ENCODE measurements around the gene GALNT3.

The GALNT3 gene

DNA sequence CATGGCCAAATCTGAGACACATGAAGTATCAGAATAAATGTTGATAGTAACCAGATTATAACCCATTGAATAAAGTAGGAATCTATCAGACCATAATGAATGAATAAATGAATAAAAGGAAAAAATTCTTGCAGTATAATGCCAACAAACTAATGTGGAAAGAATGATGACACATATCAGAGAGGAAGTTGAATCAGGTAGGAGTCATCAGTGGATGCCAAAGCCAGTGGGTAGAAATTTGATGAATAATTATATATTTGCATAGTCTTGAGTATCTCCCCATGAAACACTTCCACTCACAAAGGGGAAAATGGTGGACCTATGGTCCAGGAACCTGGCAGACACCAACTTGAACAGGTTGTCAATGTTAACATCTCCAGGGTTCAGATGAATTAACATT, 68.6 kb downstream of the GALNT3 start:
- H3K9me3 ChIP-seq (ENCODE audit: insufficient read depth, low read length): no peaks in the 10 kb centered on the region

DNA sequence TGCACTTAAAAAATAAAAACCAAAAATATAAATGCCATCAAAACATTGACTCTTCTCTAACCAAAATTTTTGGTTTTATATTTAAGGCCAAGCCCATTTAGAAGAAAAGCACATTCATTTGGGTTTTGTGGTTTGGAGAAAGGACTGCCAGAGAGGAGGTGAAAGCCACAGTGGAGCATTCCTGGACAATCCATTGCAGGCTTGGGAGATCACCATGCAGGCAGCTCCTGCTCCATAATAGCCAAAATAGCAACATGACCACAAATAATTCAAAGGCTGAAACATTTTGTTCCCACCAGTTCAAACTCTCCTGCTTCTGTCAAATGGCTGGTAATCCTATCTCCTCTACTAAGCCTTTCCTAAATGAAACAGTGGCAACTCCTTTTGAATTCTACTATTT, 73.5 kb downstream of the GALNT3 start:
- DNase-seq (ENCODE audit: low read depth, low spot score): no peak
- no peaks in the 10 kb centered on the region for H3K27me3 ChIP-seq (ENCODE audit: insufficient read depth, insufficient read length)
- no peak for TF ChIP-seq YY1 (IDR thresholded peaks at IDR 0.05; ENCODE audit: insufficient read depth, insufficient read length)
- TF ChIP-seq ZNF274 (IDR thresholded peaks at IDR 0.05; ENCODE audit: low read depth, low read length): no peak
- TF ChIP-seq SUZ12 (IDR thresholded peaks at IDR 0.05; ENCODE audit: extremely low read depth, insufficient read depth, insufficient read length): no peak
- H3K9ac ChIP-seq (ENCODE audit: insufficient read length, low read depth): no peak overlapping the region
- no peak overlapping the region for H3K4me3 ChIP-seq (ENCODE audit: insufficient read length, low read depth)
- H3K36me3 ChIP-seq (ENCODE audit: insufficient read depth, insufficient read length, low read length): no peaks in the 10 kb centered on the region
- no peaks in the 10 kb centered on the region for H3K4me1 ChIP-seq (ENCODE audit: insufficient read depth, insufficient read length)
- H3K9me3 ChIP-seq (ENCODE audit: insufficient read depth, low read length): no peaks in the 10 kb centered on the region

More for the DNA sequence above, 68.6 kb downstream of the GALNT3 start:
- TF ChIP-seq YY1 (IDR thresholded peaks at IDR 0.05; ENCODE audit: insufficient read depth, insufficient read length) (no peak), ZNF274 (IDR thresholded peaks at IDR 0.05; ENCODE audit: low read depth, low read length) (no peak), SUZ12 (IDR thresholded peaks at IDR 0.05; ENCODE audit: extremely low read depth, insufficient read depth, insufficient read length) (no peak)
- H3K4me1 ChIP-seq (ENCODE audit: insufficient read depth, insufficient read length): no peaks in the 10 kb centered on the region
- no peak overlapping the region for H3K9ac ChIP-seq (ENCODE audit: insufficient read length, low read depth)
- no peaks in the 10 kb centered on the region for H3K36me3 ChIP-seq (ENCODE audit: insufficient read depth, insufficient read length, low read length)
- no peak overlapping the region for H3K4me3 ChIP-seq (ENCODE audit: insufficient read length, low read depth)
- no peaks in the 10 kb centered on the region for H3K27me3 ChIP-seq (ENCODE audit: insufficient read depth, insufficient read length)
- DNase-seq (ENCODE audit: low read depth, low spot score): no peak

DNA sequence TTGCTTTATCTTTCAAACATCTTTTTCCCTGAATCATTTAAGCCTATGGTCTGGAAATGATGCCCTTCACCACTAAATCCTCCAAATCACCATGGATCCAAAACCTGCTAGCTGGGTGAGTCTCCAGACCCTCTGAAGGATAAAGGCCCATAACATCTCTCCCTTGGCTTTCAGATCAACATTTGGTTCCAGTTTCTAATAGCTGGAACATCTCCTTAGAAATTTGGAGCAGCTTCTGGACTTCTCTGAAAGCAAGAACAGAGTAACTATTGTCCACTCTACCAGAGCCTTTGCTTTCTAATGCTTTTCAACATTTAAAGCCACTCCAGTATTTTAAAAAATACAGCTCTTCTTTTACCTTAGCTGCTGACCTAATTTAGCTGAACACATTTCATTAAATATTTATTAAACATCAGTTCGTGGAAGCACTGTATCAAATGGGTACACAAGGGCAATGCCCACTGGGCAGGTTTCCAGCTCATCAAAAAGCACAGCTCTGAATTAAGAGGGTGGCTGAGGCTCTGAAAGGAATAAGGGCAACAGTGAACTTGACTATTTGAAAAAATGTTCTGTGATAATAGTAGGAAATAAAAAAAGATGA, 75.3 kb downstream of the GALNT3 start:
- Histone ChIP-seq H3K27me3 (ENCODE audit: insufficient read depth, insufficient read length) (no peaks in the 10 kb centered on the region), H3K9ac (ENCODE audit: insufficient read length, low read depth) (no peak overlapping the region), H3K36me3 (ENCODE audit: insufficient read depth, insufficient read length, low read length) (no peaks in the 10 kb centered on the region), H3K4me1 (ENCODE audit: insufficient read depth, insufficient read length) (no peaks in the 10 kb centered on the region), H3K4me3 (ENCODE audit: insufficient read length, low read depth) (no peak overlapping the region), H3K9me3 (ENCODE audit: insufficient read depth, low read length) (no peaks in the 10 kb centered on the region)
- DNase-seq (ENCODE audit: low read depth, low spot score): no peak
- TF ChIP-seq YY1 (IDR thresholded peaks at IDR 0.05; ENCODE audit: insufficient read depth, insufficient read length) (no peak), SUZ12 (IDR thresholded peaks at IDR 0.05; ENCODE audit: extremely low read depth, insufficient read depth, insufficient read length) (no peak), ZNF274 (IDR thresholded peaks at IDR 0.05; ENCODE audit: low read depth, low read length) (no peak)

DNA sequence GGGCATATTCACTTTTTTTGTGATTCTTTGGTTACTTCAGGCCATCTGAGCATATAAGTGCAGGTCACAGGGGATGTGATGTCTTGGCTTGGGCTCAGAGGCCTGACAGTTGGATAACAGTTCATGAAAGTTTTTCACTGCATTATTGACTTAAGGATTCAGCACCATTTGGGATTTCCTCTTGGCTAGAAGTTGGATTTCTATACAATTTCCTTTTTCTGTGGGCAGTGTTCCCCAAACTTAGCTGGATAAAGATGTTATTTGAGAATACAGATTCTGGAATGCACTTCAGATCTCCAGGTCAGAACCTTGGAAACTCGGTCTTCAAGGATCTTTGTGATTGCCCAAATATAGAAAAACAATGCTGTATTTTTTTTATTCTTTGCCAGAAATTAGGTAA, 78.0 kb downstream of the GALNT3 start:
- Histone ChIP-seq H3K27me3 (ENCODE audit: insufficient read depth, insufficient read length) (no peaks in the 10 kb centered on the region), H3K9ac (ENCODE audit: insufficient read length, low read depth) (no peak overlapping the region), H3K36me3 (ENCODE audit: insufficient read depth, insufficient read length, low read length) (no peaks in the 10 kb centered on the region), H3K9me3 (ENCODE audit: insufficient read depth, low read length) (no peaks in the 10 kb centered on the region), H3K4me3 (ENCODE audit: insufficient read length, low read depth) (no peak overlapping the region), H3K4me1 (ENCODE audit: insufficient read depth, insufficient read length) (no peaks in the 10 kb centered on the region)
- TF ChIP-seq SUZ12 (IDR thresholded peaks at IDR 0.05; ENCODE audit: extremely low read depth, insufficient read depth, insufficient read length) (no peak), YY1 (IDR thresholded peaks at IDR 0.05; ENCODE audit: insufficient read depth, insufficient read length) (no peak), ZNF274 (IDR thresholded peaks at IDR 0.05; ENCODE audit: low read depth, low read length) (no peak)
- no peak for DNase-seq (ENCODE audit: low read depth, low spot score)

DNA sequence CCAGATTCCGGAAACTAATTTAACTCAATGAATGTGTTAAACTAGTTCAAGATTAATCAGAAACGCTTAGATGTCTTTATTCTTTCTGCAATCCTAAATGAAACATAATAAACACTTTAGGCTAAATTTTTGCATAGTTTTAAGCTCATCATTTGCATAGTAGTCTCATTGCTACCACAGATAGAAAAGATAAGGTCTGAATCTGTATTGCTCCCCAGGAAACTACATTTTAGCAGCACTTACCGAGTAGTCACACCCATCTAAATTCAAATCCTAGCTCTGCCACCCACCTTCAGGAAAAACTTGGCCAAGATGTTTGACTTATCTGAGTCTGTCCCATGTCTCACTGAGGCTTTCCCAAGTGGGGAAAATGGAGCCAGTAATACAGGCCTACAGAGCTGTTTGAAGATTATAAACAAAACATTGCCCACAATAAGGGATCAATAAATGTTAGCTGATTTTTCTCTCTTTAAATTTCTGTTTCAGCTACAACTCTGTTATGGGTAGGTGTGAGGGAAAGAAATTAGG, 87.0 kb downstream of the GALNT3 start:
- no peaks in the 10 kb centered on the region for H3K27me3 ChIP-seq (ENCODE audit: insufficient read depth, insufficient read length)
- TF ChIP-seq SUZ12 (IDR thresholded peaks at IDR 0.05; ENCODE audit: extremely low read depth, insufficient read depth, insufficient read length) (no peak), ZNF274 (IDR thresholded peaks at IDR 0.05; ENCODE audit: low read depth, low read length) (no peak), YY1 (IDR thresholded peaks at IDR 0.05; ENCODE audit: insufficient read depth, insufficient read length) (no peak)
- no peak overlapping the region for H3K9ac ChIP-seq (ENCODE audit: insufficient read length, low read depth)
- no peak for DNase-seq (ENCODE audit: low read depth, low spot score)
- no peaks in the 10 kb centered on the region; the same call in 1 of the 2 replicates for H3K9me3 ChIP-seq (ENCODE audit: insufficient read depth, low read length)
- no peak overlapping the region for H3K4me3 ChIP-seq (ENCODE audit: insufficient read length, low read depth)
- no peaks in the 10 kb centered on the region for H3K4me1 ChIP-seq (ENCODE audit: insufficient read depth, insufficient read length)
- no peaks in the 10 kb centered on the region for H3K36me3 ChIP-seq (ENCODE audit: insufficient read depth, insufficient read length, low read length)

DNA sequence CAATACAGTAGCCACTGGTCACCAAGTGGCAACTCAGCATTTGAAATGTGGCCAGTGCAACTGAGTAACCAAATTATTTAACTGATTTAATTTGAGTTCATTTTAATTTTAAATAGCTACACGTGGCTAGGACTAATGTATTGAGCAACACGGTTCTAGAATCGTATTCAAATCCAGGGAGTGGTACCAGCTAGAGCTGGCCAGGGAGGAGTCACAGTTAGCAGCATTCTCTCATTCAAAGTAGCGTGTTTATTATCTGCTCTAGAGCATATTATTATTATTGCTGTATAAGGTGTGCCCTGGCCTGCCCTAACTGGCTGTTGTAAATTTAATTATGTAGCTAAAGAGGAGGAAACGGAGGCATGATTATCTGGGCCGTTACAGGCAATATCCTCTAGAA, 92.9 kb downstream of the GALNT3 start:
- H3K9ac ChIP-seq (ENCODE audit: insufficient read length, low read depth): no peak overlapping the region
- H3K4me1 ChIP-seq (ENCODE audit: insufficient read depth, insufficient read length): no peaks in the 10 kb centered on the region
- H3K27me3 ChIP-seq (ENCODE audit: insufficient read depth, insufficient read length): no peaks in the 10 kb centered on the region
- DNase-seq (ENCODE audit: low read depth, low spot score): no peak
- no peaks in the 10 kb centered on the region for H3K9me3 ChIP-seq (ENCODE audit: insufficient read depth, low read length)
- TF ChIP-seq YY1 (IDR thresholded peaks at IDR 0.05; ENCODE audit: insufficient read depth, insufficient read length) (no peak), ZNF274 (IDR thresholded peaks at IDR 0.05; ENCODE audit: low read depth, low read length) (no peak), SUZ12 (IDR thresholded peaks at IDR 0.05; ENCODE audit: extremely low read depth, insufficient read depth, insufficient read length) (no peak)
- H3K4me3 ChIP-seq (ENCODE audit: insufficient read length, low read depth): no peak overlapping the region
- no peaks in the 10 kb centered on the region for H3K36me3 ChIP-seq (ENCODE audit: insufficient read depth, insufficient read length, low read length)

DNA sequence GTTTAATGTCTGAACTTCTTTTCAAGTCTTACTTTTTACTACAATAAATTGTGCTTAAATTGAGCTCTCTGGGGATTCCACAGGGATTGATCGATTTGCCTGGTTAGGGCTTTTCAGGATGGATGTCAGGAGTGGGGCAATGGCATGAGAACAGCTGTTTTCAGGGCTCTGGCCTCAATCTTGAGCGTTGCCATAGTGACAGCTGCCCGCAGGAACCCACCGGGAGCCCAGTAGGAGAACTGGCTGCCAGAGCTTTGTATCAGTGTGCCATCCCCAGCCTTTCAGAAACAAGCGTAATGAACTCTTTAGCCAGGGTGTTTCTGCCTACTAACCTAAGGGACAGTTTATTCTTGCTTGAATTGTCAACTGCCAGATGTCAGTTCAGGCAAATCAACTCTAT, 93.5 kb downstream of the GALNT3 start:
- TF ChIP-seq YY1 (IDR thresholded peaks at IDR 0.05; ENCODE audit: insufficient read depth, insufficient read length): no peak
- no peak for TF ChIP-seq SUZ12 (IDR thresholded peaks at IDR 0.05; ENCODE audit: extremely low read depth, insufficient read depth, insufficient read length)
- TF ChIP-seq ZNF274 (IDR thresholded peaks at IDR 0.05; ENCODE audit: low read depth, low read length): no peak
- Histone ChIP-seq H3K4me1 (ENCODE audit: insufficient read depth, insufficient read length) (no peaks in the 10 kb centered on the region), H3K9me3 (ENCODE audit: insufficient read depth, low read length) (no peaks in the 10 kb centered on the region), H3K36me3 (ENCODE audit: insufficient read depth, insufficient read length, low read length) (no peaks in the 10 kb centered on the region), H3K4me3 (ENCODE audit: insufficient read length, low read depth) (no peak overlapping the region), H3K9ac (ENCODE audit: insufficient read length, low read depth) (no peak overlapping the region), H3K27me3 (ENCODE audit: insufficient read depth, insufficient read length) (no peaks in the 10 kb centered on the region)
- DNase-seq (ENCODE audit: low read depth, low spot score): no peak
